ENCODE results near the gene KDM2B.
A peak's percentile ranks its signal among the peaks of the same experiment; 100 is the strongest.

The KDM2B gene

GRCh38 chr12:121582583-121583333 lies 1.9 kb upstream of the KDM2B start:
- no peak for DNase-seq

- no peak for DNase-seq
Measured at GRCh38 chr12:121581686-121582429, 1.0 kb upstream of the KDM2B start.

DNA sequence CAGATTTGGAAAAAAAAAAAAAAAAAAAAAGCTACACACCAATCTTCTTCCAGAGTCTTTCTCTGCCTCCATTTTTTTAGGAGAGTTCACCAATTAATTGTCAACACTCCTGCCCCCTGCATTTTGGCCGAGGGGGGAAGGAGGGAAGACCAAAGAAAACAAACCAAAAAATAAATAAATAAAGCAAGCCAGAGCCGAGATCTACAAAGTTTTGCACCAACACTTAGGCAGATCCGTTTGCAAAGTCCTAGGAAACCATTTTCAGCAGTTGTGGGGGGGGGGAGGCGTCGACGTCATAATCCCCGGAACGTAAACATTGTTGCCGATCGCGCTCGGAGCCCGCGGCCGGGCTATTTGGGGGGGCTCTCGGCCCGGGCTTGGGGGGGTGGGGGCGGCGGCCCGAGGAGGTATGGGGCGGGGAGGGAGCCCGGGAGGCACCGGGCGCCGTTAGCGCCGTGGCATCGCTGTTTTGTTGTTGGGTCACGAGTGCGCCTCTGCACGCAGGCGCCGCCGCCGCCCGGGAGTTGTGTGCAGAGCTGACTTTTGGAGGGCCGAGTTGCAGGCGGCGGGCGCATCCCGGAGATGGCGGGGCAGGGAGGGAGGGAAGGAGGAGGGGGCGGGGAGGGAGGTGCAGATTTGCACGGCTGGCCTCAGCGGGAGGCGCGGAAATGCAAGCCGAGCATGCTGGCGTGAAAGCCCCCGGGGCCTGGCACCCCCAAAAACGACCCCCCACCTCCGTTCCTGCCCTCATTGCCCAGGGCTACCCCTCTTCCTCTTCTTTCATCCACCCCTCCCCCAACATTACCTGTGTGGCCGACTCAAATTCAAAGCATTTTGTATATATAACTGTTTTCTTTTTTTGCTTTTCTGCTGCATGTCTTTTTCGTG lies 598 bp downstream of the KDM2B start:
- peak; percentile 50 for DNase-seq

- no peak for DNase-seq
Measured at GRCh38 chr12:121579190-121579791, 1.5 kb downstream of the KDM2B start.

GRCh38 chr12:121578230-121579189 lies 2.3 kb downstream of the KDM2B start:
- no peak for DNase-seq

- DNase-seq = no peak
Measured at GRCh38 chr12:121577443-121578180, 3.2 kb downstream of the KDM2B start.

DNA sequence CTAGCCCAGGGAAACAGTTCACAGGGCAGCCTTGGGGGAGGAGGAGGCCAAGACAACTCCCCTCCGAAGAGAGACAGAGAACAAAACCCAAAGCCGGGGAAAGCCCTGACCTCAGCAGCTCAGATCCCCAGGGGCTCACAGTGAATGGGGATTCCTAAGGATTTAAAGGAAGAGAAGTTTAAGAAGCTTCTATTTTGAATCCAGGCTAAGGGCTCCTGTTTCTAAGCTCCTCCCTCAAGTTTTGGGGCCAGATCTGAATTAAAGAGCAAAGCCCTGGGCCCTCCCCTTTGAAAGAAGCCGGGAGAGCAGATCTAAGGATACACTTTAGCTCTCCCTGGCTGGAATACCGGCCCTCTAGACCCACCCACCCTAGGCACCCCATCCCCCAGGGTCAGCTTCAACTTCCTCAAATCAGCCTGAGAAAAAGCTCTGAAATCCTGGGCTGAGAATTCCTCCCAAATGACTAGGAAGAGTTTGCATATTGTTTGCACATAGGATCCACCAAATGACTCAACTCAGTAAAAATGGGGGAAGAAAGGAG lies 3.9 kb downstream of the KDM2B start:
- no peak for DNase-seq

GRCh38 chr12:121575952-121576625 lies 4.7 kb downstream of the KDM2B start:
- no peak for DNase-seq

DNA sequence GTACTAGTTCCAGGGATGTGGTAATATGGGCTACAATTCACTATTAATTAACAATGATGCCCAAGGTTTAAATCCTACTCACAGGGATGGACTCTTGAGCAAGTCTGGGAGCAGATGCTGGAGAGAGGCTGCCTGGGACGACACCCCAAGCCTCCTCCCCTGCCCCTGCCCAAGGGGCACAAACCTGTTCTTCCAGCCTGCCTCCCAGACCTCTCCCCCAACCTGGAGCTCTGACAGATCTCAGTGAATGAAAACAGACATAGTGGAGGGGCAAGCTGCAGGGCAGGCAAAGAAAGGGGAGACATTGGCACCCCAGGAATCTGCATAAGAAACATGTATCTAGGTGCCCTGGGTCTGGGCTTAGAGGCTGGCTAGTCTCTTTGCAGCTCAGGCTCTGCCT lies 5.8 kb downstream of the KDM2B start:
- DNase-seq = no peak

DNA sequence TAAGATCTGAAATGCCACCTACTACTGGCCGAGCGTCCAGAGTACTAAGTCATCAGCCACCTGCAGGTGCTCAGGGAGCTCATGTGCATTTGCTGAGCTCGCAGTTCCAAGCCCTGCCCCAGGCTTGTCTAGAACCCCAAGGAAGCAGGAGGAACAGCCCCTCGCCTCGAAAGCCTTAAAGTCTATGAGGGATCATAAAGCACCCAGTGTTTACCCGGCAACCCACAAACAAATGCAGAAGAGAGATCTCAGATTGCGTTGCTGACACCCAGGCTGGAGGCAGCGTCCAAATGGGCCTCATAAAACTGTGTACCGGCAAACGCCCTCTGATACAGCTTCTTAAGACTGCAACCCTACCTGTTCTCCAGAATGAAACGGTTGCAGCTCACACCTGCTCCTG lies 6.8 kb downstream of the KDM2B start:
- no peak for DNase-seq

DNA sequence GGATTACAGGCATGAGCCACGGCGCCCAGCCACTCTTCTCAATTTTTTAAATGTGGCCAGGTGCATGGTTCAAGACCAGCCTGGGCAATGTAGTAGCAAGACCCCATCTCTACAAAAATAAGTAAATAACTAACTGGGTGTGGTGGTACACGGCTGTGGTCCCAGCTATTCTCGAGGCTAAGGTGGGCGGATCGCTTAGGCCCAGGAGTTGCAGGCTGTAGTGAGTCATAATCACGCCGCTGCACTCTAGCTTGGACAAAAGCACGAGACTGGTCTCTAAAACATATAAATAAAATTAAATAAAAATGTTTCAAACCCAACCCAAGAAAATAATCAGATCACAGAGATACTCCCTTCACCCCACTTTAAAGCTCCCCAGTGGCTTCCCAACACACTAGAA lies 8.9 kb downstream of the KDM2B start:
- no peak for DNase-seq

DNA sequence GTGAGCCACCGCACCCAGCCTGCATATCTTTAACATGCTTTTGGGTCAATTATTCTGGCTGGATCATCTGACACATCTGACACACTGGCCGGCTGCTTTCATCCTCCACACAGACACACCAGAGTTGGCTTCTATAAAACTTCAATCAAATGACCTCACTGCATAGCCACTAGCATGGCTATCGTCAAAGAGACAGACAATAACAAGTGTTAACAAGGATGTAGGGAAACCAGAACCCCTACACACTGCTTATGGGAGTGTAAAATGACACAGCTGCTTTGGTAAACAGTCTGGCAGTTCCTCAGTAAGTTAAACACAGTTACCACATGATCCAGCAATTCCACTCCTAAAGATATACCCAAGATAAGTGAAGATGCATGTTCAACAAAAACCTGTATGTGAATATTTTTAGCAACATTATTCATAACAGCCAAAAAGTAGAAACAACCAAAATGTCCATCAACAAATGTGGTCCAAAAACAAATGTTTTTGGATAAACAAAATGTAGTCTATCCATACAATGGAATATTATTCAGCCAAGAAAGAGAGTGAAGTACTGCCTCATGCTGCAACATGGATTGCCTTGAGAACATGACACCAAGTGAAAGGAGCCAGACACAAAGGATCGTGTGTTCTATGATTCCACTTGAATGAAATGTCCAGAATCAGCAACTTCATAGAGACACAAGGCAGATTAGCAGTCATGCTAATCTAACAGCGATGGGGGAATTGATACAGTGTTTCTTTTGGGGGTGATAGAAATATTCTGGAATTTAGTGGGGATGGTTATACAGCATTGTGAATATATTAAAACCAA lies 10.1 kb downstream of the KDM2B start:
- DNase-seq = no peak

DNA sequence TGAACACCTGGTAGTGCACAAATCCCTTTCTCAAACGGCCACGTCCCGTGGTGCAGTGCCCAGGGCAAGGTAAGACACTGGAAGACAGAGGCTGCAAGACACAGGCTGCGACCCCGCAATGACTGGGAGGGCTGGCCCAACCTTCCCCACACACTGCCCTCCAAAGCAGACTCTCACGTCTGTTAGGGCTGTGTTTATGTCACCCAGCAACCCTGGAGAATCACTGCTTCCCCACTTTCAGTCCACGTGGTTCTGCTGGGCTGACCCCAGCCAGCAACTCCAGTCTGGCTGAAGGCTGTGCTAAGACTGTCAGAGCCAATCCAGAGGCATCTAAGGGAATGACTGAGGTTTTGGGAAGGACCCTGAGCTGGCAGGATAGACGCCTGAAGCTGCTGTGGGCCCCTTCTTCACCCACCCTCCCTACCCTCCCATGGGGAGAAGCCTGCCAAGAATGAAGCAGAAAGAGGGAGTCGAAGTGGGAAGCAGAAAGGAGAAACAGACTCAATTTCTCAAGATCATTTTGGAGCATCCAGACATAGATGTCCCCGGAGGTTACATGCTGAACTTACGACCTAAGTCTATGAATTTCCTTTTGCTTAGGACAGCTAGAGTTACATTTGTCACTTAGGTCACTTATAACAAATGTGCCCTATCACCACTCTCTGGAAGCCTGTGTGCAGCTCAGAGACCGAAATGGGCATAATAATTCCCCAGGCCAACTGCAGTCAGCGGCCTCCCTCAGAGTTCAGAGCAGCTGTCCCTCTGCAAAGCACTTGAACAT lies 11.7 kb downstream of the KDM2B start:
- DNase-seq = no peak

- no peak for DNase-seq
Measured at GRCh38 chr12:121568518-121568917, 12.3 kb downstream of the KDM2B start.

GRCh38 chr12:121565076-121565475 lies 15.7 kb downstream of the KDM2B start:
- DNase-seq = no peak

- DNase-seq = no peak
Measured at GRCh38 chr12:121562488-121562887, 18.3 kb downstream of the KDM2B start.

DNA sequence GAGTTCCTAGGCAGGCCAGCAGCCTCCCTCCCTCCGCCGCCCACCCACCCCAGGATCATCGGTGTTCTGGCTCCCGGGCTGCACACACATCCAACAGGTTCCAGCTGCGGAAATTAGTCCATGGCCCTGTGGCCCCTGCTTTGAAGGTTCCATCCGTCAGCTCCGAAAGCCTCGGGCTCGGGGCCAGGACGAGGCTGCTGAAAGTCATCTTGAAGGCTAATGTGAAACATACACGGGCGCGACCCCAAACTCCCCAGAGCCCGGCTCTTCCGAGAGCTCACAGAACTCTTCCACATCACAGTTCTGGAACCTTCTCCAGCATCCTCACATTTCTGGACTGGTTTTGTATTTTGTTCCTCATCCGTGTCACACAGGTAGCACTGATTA lies 19.8 kb downstream of the KDM2B start:
- no peak for DNase-seq

GRCh38 chr12:121560392-121561008 lies 20.3 kb downstream of the KDM2B start:
- no peak for DNase-seq

Data from GF-D8 (cell line).